HUES48 (cell line): ENCODE measurements around the gene PCDHB10.
A peak's percentile ranks its signal among the peaks of the same experiment; 100 is the strongest.
"Not testable (repeated sequence)": the region's sequence is repeated elsewhere in the genome, so short reads cannot be mapped to it uniquely, and the experiment has no call there.

Source experiments
- H3K27ac ChIP-seq: one replicate; pipeline ENCODE4 v1.7.0; 2013; ENCODE audit warnings: low read depth, low read length, inconsistent platforms
- H3K27me3 ChIP-seq: 2 replicates; pipeline ENCODE4 v1.6.1; 2013; ENCODE audit warnings: mild to moderate bottlenecking, low read length; ENCODE audit not compliant: control insufficient read depth, insufficient read depth
- H3K36me3 ChIP-seq: 2 replicates; pipeline ENCODE4 v1.6.1; 2013; ENCODE audit warnings: low read length; ENCODE audit not compliant: control insufficient read depth, insufficient read depth
- H3K4me1 ChIP-seq: 2 replicates; pipeline ENCODE4 v1.6.1; 2013; ENCODE audit warnings: mild to moderate bottlenecking, low read length; ENCODE audit not compliant: control insufficient read depth, insufficient read depth
- H3K4me3 ChIP-seq: 2 replicates; pipeline ENCODE4 v1.5.1; 2013; ENCODE audit warnings: mild to moderate bottlenecking, low read depth, low read length
- H3K9ac ChIP-seq: 2 replicates; pipeline ENCODE4 v1.6.1; 2013; ENCODE audit warnings: mild to moderate bottlenecking, low read depth, low read length, moderate library complexity
- H3K9me3 ChIP-seq: 2 replicates; pipeline ENCODE4 v1.6.1; 2013; ENCODE audit warnings: low read length; ENCODE audit not compliant: control insufficient read depth, insufficient read depth

Gene PCDHB10

DNA sequence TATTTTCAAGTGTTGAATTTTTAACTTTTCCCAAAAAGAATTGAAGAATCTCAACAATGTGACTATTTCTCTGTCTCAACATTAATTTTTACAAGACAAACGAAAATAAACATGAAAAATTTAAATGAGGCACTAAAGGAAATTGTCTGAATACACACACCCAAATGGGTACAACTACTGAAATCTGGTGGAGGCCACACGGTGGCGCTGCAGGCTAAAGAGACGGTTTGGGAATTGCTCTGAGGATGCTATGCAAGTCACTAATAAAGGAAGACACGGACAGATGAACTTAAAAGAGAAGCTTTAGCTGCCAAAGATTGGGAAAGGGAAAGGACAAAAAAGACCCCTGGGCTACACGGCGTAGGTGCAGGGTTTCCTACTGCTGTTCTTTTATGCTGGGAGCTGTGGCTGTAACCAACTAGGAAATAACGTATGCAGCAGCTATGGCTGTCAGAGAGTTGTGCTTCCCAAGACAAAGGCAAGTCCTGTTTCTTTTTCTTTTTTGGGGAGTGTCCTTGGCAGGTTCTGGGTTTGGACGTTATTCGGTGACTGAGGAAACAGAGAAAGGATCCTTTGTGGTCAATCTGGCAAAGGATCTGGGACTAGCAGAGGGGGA lies at the start of gene PCDHB10:
PCDHB10 (plus strand) TSS at position 244 of the 616 bp plus-strand sequence; CDS start at position 444, 200 bp downstream.
- Histone ChIP-seq H3K36me3 (no peaks in the 10 kb centered on the region), H3K9ac (no peak within 1 kb of the TSS), H3K4me1 (no peaks in the 10 kb centered on the region), H3K27ac (no peak within 1 kb of the TSS), H3K9me3 (peaks cover 6% of the 10 kb centered on the region), H3K4me3 (peak within 1 kb of the TSS; percentile 55), H3K27me3 (peaks cover 23% of the 10 kb centered on the region)

DNA sequence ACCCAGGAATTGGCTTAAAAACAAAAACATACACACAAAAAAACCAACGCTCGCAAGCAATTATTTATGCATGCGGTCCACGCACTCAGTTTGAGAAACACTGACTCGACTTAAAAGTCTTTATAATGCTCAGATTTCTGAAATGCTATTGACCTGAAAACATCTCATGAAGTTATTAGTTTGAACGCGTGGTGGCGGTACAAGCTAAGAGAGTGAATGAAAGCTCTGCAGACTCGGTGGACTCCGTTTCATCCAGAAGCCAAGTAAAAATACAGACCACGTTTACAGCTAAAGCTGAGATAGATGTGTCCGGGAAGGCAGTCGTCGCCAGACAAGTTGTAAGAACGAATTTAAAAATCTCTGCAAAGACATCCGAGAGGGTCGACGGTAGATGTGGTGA lies 42.3 kb upstream of the PCDHB10 start, which contains the start of gene PCDHB6:
PCDHB6 (plus strand) TSS at position 246 of the 400 bp plus-strand sequence. CDS start 201 bp downstream, outside the sequence.
- no peaks in the 10 kb centered on the region for H3K27me3 ChIP-seq
- H3K9ac ChIP-seq = no peak within 1 kb of the TSS
- H3K36me3 ChIP-seq = no peaks in the 10 kb centered on the region
- no peak within 1 kb of the TSS for H3K27ac ChIP-seq
- H3K4me1 ChIP-seq = no peaks in the 10 kb centered on the region
- peaks cover 9% of the 10 kb centered on the region; the same call in 1 of the 2 replicates for H3K9me3 ChIP-seq
- H3K4me3 ChIP-seq = no peak within 1 kb of the TSS

GRCh38 chr5:141150224-141150992 lies 41.7 kb upstream of the PCDHB10 start:
- H3K27me3 ChIP-seq = no peaks in the 10 kb centered on the region
- H3K36me3 ChIP-seq = no peaks in the 10 kb centered on the region
- no peak overlapping the region for H3K27ac ChIP-seq
- H3K9ac ChIP-seq = no peak overlapping the region
- no peak overlapping the region for H3K4me3 ChIP-seq
- H3K4me1 ChIP-seq = no peaks in the 10 kb centered on the region
- H3K9me3 ChIP-seq = peaks cover 9% of the 10 kb centered on the region; the same call in 1 of the 2 replicates

GRCh38 chr5:141150993-141151325 lies 41.2 kb upstream of the PCDHB10 start:
- Histone ChIP-seq H3K27me3 (no peaks in the 10 kb centered on the region), H3K9me3 (peaks cover 9% of the 10 kb centered on the region; the same call in 1 of the 2 replicates), H3K4me1 (no peaks in the 10 kb centered on the region), H3K27ac (no peak overlapping the region), H3K4me3 (no peak overlapping the region), H3K9ac (no peak overlapping the region), H3K36me3 (no peaks in the 10 kb centered on the region)

GRCh38 chr5:141151632-141152031 lies 40.5 kb upstream of the PCDHB10 start:
- not testable (repeated sequence) for H3K9ac ChIP-seq, H3K4me3 ChIP-seq, H3K27me3 ChIP-seq, H3K4me1 ChIP-seq, H3K36me3 ChIP-seq, H3K27ac ChIP-seq, H3K9me3 ChIP-seq

DNA sequence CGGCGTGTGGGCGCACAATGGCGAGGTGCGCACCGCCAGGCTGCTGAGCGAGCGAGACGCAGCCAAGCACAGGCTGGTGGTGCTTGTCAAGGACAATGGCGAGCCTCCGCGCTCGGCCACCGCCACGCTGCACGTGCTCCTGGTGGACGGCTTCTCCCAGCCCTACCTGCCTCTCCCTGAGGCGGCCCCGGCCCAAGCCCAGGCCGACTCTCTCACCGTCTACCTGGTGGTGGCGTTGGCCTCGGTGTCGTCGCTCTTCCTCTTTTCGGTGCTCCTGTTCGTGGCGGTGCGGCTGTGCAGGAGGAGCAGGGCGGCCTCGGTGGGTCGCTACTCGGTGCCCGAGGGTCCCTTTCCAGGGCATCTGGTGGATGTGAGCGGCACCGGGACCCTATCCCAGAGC lies 40.1 kb upstream of the PCDHB10 start:
- not testable (repeated sequence) for H3K27me3 ChIP-seq, H3K27ac ChIP-seq, H3K4me1 ChIP-seq, H3K36me3 ChIP-seq, H3K9me3 ChIP-seq, H3K4me3 ChIP-seq, H3K9ac ChIP-seq

- Histone ChIP-seq H3K9ac (no peak overlapping the region), H3K27me3 (no peaks in the 10 kb centered on the region), H3K4me3 (no peak overlapping the region), H3K36me3 (no peaks in the 10 kb centered on the region), H3K27ac (no peak overlapping the region), H3K4me1 (no peaks in the 10 kb centered on the region), H3K9me3 (peaks cover 2% of the 10 kb centered on the region; the same call in 1 of the 2 replicates)
Measured at GRCh38 chr5:141155540-141156374, 36.4 kb upstream of the PCDHB10 start.

DNA sequence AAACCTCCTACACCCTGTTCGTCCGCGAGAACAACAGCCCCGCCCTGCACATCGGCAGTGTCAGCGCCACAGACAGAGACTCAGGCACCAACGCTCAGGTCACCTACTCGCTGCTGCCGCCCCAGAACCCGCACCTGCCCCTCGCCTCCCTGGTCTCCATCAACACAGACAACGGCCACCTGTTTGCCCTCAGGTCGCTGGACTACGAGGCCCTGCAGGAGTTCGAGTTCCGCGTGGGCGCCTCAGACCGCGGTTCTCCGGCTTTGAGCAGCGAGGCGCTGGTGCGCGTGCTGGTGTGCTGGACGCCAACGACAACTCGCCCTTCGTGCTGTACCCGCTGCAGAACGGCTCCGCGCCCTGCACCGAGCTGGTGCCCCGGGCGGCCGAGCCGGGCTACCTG lies 34.8 kb upstream of the PCDHB10 start:
- H3K36me3 ChIP-seq, H3K4me1 ChIP-seq, H3K27ac ChIP-seq, H3K4me3 ChIP-seq, H3K9me3 ChIP-seq, H3K9ac ChIP-seq, H3K27me3 ChIP-seq: not testable (repeated sequence)

DNA sequence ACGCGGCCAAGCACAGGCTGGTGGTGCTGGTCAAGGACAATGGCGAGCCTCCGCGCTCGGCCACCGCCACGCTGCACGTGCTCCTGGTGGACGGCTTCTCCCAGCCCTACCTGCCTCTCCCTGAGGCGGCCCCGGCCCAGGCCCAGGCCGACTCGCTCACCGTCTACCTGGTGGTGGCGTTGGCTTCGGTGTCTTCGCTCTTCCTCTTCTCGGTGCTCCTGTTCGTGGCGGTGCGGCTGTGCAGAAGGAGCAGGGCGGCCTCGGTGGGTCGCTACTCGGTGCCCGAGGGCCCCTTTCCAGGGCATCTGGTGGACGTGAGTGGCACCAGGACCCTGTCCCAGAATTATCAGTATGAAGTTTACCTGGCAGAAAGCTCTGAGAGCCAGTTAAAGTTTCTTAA lies 34.3 kb upstream of the PCDHB10 start:
- not testable (repeated sequence) for H3K9ac ChIP-seq, H3K27ac ChIP-seq, H3K27me3 ChIP-seq, H3K4me3 ChIP-seq, H3K9me3 ChIP-seq, H3K36me3 ChIP-seq, H3K4me1 ChIP-seq

- peaks cover 6% of the 10 kb centered on the region for H3K9me3 ChIP-seq
- H3K4me1 ChIP-seq = no peaks in the 10 kb centered on the region
- no peaks in the 10 kb centered on the region for H3K36me3 ChIP-seq
- H3K27ac ChIP-seq = no peak within 1 kb of the TSS
- no peak within 1 kb of the TSS for H3K9ac ChIP-seq
- no peaks in the 10 kb centered on the region for H3K27me3 ChIP-seq
- H3K4me3 ChIP-seq = no peak within 1 kb of the TSS
Measured at GRCh38 chr5:141172381-141173204, 19.6 kb upstream of the PCDHB10 start, which contains the start of gene PCDHB7. Gene PCDHB7 (plus strand): TSS chr5:141172644. CDS start chr5:141172836, 192 bp downstream.
